GM23338 (cell line): ENCODE data around the gene ANKRD7. TPM values are rescaled to one million over a fixed set of nuclear protein-coding genes. Genes with fewer than 3 reads are reported as not detected.

Source experiments
- ATAC-seq: fragments of 200-7000 bp; cut with Tn5 transposase; 3 replicates; pipeline ENCODE4 v1.9.1; 2020
- DNase-seq: peaks from one replicate; pipeline ENCODE4 v3.0.0-alpha.2; 2015; ENCODE audit warnings: low spot score
- H2AFZ ChIP-seq: fragments of 200-600 bp; sonication (generic); 2 replicates; pipeline ENCODE4 v1.8.0; 2016; ENCODE audit warnings: antibody characterized with exemption, mild to moderate bottlenecking, moderate library complexity
- H3F3A ChIP-seq: fragments of 200-600 bp; sonication (generic); replicated peaks from 2 replicates; pipeline ENCODE4 v1.8.0; 2017; ENCODE audit warnings: antibody characterized with exemption, mixed run types, low read depth
- H3K27ac ChIP-seq: fragments of 200-600 bp; sonication (generic); 2 replicates; pipeline ENCODE4 v1.6.1; 2016; ENCODE audit warnings: low read depth
- H3K27me3 ChIP-seq: fragments of 200-600 bp; sonication (generic); 2 replicates; pipeline ENCODE4 v1.8.0; 2016; ENCODE audit warnings: mild to moderate bottlenecking, mixed run types, moderate library complexity; ENCODE audit not compliant: insufficient read depth
- H3K36me3 ChIP-seq: fragments of 200-600 bp; sonication (generic); 2 replicates; pipeline ENCODE4 v1.8.0; 2016; ENCODE audit warnings: mild to moderate bottlenecking; ENCODE audit not compliant: insufficient read depth
- H3K4me1 ChIP-seq: fragments of 200-600 bp; sonication (generic); 2 replicates; pipeline ENCODE4 v1.8.0; 2016; ENCODE audit warnings: mild to moderate bottlenecking, moderate library complexity; ENCODE audit not compliant: insufficient read depth
- H3K4me2 ChIP-seq: fragments of 200-600 bp; sonication (generic); 2 replicates; pipeline ENCODE4 v1.7.1; 2017; ENCODE audit warnings: mixed run types
- H3K4me3 ChIP-seq: fragments of 200-600 bp; sonication (generic); 2 replicates; pipeline ENCODE4 v1.6.1; 2016; ENCODE audit warnings: mixed run types
- H3K79me2 ChIP-seq: fragments of 200-600 bp; sonication (generic); replicated peaks from 2 replicates; pipeline ENCODE4 v1.8.0; 2017; ENCODE audit warnings: mild to moderate bottlenecking; ENCODE audit not compliant: insufficient read depth
- H3K9me2 ChIP-seq: fragments of 200-600 bp; sonication (generic); 2 replicates; pipeline ENCODE4 v1.8.0; 2017; ENCODE audit not compliant: insufficient read depth
- H4K20me1 ChIP-seq: fragments of 200-600 bp; sonication (generic); replicated peaks from 2 replicates; pipeline ENCODE4 v1.8.0; 2017; ENCODE audit warnings: mild to moderate bottlenecking; ENCODE audit not compliant: insufficient read depth
- H3K27ac Mint-ChIP-seq: 2 replicates; pipeline ENCODE4 v1.8.0; 2020; ENCODE audit warnings: inconsistent platforms, mild to moderate bottlenecking, moderate library complexity, mixed read lengths
- H3K27me3 Mint-ChIP-seq: 3 replicates; pipeline ENCODE4 v1.8.0; 2022; ENCODE audit warnings: low read depth, mild to moderate bottlenecking, moderate library complexity, mixed read lengths, inconsistent platforms; ENCODE audit not compliant: insufficient read depth, poor library complexity
- H3K36me3 Mint-ChIP-seq: 3 replicates; pipeline ENCODE4 v1.8.0; 2021; ENCODE audit warnings: low read depth, mild to moderate bottlenecking, inconsistent platforms, moderate library complexity, mixed read lengths
- H3K4me1 Mint-ChIP-seq: 3 replicates; pipeline ENCODE4 v1.8.0; 2020; ENCODE audit warnings: mild to moderate bottlenecking, inconsistent platforms, mixed read lengths
- H3K4me3 Mint-ChIP-seq: 3 replicates; pipeline ENCODE4 v1.8.0; 2021; ENCODE audit warnings: moderate library complexity, mild to moderate bottlenecking, inconsistent platforms, mixed read lengths
- H3K9me3 Mint-ChIP-seq: 3 replicates; pipeline ENCODE4 v1.8.0; 2020; ENCODE audit warnings: moderate library complexity, mild to moderate bottlenecking, inconsistent platforms, mixed read lengths
- CTCF ChIP-seq, 2 experiments: fragments of 200-600 bp in 1 of 2; sonication (generic) in 1 of 2; conservative IDR thresholded peaks; 2 replicates each; pipeline versions ENCODE4 v1.5.1 to v1.6.1; 2016 to 2017; ENCODE audit warnings: antibody characterized with exemption in 2 of 2, low read depth in 2 of 2, mild to moderate bottlenecking in 2 of 2, moderate library complexity in 1 of 2
- ETS1 ChIP-seq: IDR thresholded peaks from 2 replicates; pipeline ENCODE4 v1.6.1; 2016; ENCODE audit warnings: antibody characterized with exemption
- EZH2 ChIP-seq: fragments of 200-600 bp; sonication (generic); IDR thresholded peaks from one replicate; pipeline ENCODE4 v1.8.0; 2017; ENCODE audit warnings: antibody characterized with exemption, mild to moderate bottlenecking, low read depth; ENCODE audit not compliant: unreplicated experiment
- JUNB ChIP-seq: IDR thresholded peaks from one replicate; pipeline ENCODE4 v1.6.1; 2016; ENCODE audit warnings: antibody characterized with exemption; ENCODE audit not compliant: unreplicated experiment
- STAT1 ChIP-seq: IDR thresholded peaks from one replicate; pipeline ENCODE4 v1.6.1; 2016; ENCODE audit warnings: antibody characterized with exemption; ENCODE audit not compliant: unreplicated experiment
- ZNF114 ChIP-seq: fragments of 250-450 bp; sonication (Bioruptor Pico); IDR thresholded peaks from 2 replicates; pipeline ENCODE4 v1.5.0; 2020; ENCODE audit warnings: mild to moderate bottlenecking, moderate library complexity
- ZNF462 ChIP-seq: fragments of 250-450 bp; sonication (Bioruptor Pico); IDR thresholded peaks from 2 replicates; pipeline ENCODE4 v1.5.0; 2020; ENCODE audit warnings: mild to moderate bottlenecking, moderate library complexity
- polyA plus RNA-seq: library from polyadenylated mRNA; unstranded; fragments of >200 nt; fragmentation: Nextera tagmentation; extraction: Ambion mirVana; gene quantifications from 2 replicates; pipeline ENCODE4 v1.2.1, GENCODE V29; 2016
- total RNA-seq: library from RNA; depleted of rRNA; stranded (reverse); fragments of >200 nt; shearing (Covaris generic); gene quantifications from 2 replicates; pipeline ENCODE4 v1.2.3, GENCODE V29; 2014

The ANKRD7 gene
- total and polyA plus RNA-seq, 2 experiments from 2014 or later, result 1.6 to 2.1 TPM

- Mint-ChIP-seq H3K4me3 (peak overlapping the region; percentile 95), H3K9me3 (no peaks in the 10 kb centered on the region), H3K27ac (peak overlapping the region; percentile 99), H3K4me1 (peaks cover 8% of the 10 kb centered on the region), H3K36me3 (peaks cover 43% of the 10 kb centered on the region), H3K27me3 (no peaks in the 10 kb centered on the region)
- Histone ChIP-seq H3K9me2 (no peaks in the 10 kb centered on the region), H3K4me1 (no peaks in the 10 kb centered on the region), H2AFZ (peak overlapping the region; percentile 53; the same call in 1 of the 2 replicates), H4K20me1 (no peaks in the 10 kb centered on the region; the same call in 1 of the 2 replicates), H3K36me3 (peaks cover 18% of the 10 kb centered on the region), H3K79me2 (peaks cover 36% of the 10 kb centered on the region), H3K4me3 (peak overlapping the region; percentile 83), H3K27ac (peak overlapping the region; percentile 62; the same call in 1 of the 2 replicates), H3F3A (no peaks in the 10 kb centered on the region), H3K4me2 (peak overlapping the region; percentile 91), H3K27me3 (no peaks in the 10 kb centered on the region)
- DNase-seq (no peak), ATAC-seq (no peak)
- no peak for TF ChIP-seq ETS1
- no peak for TF ChIP-seq ZNF462 (CRISPR knock-in tag)
- no peak for TF ChIP-seq CTCF (conservative IDR thresholded peaks at IDR 0.05; ENCODE audit: low read depth in 2 of 2)
- no peak for TF ChIP-seq JUNB
- no peak for TF ChIP-seq EZH2
- TF ChIP-seq STAT1, result no peak
- no peak for TF ChIP-seq ZNF114
Measured at GRCh38 chr7:118184565-118184940, 40.0 kb upstream of the ANKRD7 start.
